Fibroblast of lung (primary cell): ENCODE results near the gene PCSK4.

Source experiments
- EZH2 ChIP-seq: IDR thresholded peaks from 2 replicates; pipeline ENCODE4 v1.5.1; 2012; ENCODE audit warnings: low read length, control low read depth, mild to moderate bottlenecking; ENCODE audit errors: missing control alignments
- TF ChIP-seq, protein P1 (sequence below), 2 donors: IDR thresholded peaks in 1 of 2; conservative IDR thresholded peaks in 1 of 2; 1 replicate in 1 of 2; 2 replicates in 1 of 2; pipeline ENCODE4 v1.5.1; 2011 to 2012; ENCODE audit warnings: low read length in 2 of 2, control low read depth in 1 of 2, inconsistent platforms in 1 of 2, low read depth in 1 of 2, mild to moderate bottlenecking in 1 of 2

DNA sequence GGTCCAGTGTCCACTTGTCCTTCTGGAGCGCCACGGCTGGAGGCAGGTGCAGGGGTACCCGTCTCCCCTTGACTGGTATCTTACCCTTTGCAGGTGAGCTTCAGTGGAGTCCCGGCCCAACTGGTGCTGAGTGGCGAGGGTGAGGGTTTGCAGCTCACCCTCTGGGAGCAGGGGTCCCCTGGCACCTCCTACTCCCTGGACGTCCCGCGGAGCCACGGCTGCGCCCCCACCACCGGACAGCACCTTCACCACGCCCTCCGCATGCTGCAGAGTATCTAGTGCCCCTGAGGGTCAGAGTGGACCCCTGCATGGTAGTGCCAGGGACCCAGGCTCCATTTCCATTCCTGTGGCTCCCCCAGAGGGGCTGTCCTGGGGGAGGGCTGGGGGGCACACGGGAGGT, 44.8 kb upstream of the PCSK4 start:
- TF ChIP-seq, protein P1, sequence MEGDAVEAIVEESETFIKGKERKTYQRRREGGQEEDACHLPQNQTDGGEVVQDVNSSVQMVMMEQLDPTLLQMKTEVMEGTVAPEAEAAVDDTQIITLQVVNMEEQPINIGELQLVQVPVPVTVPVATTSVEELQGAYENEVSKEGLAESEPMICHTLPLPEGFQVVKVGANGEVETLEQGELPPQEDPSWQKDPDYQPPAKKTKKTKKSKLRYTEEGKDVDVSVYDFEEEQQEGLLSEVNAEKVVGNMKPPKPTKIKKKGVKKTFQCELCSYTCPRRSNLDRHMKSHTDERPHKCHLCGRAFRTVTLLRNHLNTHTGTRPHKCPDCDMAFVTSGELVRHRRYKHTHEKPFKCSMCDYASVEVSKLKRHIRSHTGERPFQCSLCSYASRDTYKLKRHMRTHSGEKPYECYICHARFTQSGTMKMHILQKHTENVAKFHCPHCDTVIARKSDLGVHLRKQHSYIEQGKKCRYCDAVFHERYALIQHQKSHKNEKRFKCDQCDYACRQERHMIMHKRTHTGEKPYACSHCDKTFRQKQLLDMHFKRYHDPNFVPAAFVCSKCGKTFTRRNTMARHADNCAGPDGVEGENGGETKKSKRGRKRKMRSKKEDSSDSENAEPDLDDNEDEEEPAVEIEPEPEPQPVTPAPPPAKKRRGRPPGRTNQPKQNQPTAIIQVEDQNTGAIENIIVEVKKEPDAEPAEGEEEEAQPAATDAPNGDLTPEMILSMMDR (conservative IDR thresholded peaks at IDR 0.05 in 1 of 2, IDR thresholded peaks at IDR 0.05 in 1 of 2; ENCODE audit: low read depth in 1 of 2, low read length in 2 of 2) = no peak
- no peak for TF ChIP-seq EZH2
